PFSK-1 (cell line): ENCODE measurements around the gene CTTNBP2.

Source experiments
- POLR2AphosphoS5 ChIP-seq: IDR thresholded peaks from 2 replicates; pipeline ENCODE4 v1.6.1; 2012; ENCODE audit warnings: low read depth, mild to moderate bottlenecking, control low read depth, low read length, moderate library complexity
- TF ChIP-seq, protein P1 (sequence below), 2 experiments: IDR thresholded peaks; 2 replicates each; pipeline versions ENCODE4 v1.6.1 to v1.8.0; 2011 to 2012; ENCODE audit warnings: low read depth in 2 of 2, low read length in 2 of 2, control low read depth in 1 of 2, inconsistent platforms in 1 of 2, mild to moderate bottlenecking in 1 of 2, moderate library complexity in 1 of 2; ENCODE audit not compliant: insufficient read depth in 1 of 2

DNA sequence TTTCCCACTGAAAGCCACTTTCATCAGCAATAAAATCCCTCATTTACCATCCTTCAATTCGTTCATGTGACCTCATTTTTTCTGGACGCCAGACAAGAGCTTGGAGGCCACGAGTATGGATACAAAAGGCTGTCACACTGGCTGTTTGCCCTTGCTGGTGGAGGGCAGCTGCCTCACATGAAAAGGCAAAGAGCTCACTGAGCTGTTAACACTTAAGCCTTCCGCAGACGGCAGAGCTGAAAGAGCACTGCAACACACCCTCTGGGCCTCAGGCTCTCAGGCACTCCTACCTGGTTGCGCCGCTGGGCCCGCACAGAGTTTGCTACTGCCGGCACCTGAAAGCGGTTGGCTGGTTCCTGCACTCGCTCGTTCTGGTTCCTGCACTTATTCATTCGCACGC is 199.9 kb downstream of the CTTNBP2 start:
- TF ChIP-seq, protein P1, sequence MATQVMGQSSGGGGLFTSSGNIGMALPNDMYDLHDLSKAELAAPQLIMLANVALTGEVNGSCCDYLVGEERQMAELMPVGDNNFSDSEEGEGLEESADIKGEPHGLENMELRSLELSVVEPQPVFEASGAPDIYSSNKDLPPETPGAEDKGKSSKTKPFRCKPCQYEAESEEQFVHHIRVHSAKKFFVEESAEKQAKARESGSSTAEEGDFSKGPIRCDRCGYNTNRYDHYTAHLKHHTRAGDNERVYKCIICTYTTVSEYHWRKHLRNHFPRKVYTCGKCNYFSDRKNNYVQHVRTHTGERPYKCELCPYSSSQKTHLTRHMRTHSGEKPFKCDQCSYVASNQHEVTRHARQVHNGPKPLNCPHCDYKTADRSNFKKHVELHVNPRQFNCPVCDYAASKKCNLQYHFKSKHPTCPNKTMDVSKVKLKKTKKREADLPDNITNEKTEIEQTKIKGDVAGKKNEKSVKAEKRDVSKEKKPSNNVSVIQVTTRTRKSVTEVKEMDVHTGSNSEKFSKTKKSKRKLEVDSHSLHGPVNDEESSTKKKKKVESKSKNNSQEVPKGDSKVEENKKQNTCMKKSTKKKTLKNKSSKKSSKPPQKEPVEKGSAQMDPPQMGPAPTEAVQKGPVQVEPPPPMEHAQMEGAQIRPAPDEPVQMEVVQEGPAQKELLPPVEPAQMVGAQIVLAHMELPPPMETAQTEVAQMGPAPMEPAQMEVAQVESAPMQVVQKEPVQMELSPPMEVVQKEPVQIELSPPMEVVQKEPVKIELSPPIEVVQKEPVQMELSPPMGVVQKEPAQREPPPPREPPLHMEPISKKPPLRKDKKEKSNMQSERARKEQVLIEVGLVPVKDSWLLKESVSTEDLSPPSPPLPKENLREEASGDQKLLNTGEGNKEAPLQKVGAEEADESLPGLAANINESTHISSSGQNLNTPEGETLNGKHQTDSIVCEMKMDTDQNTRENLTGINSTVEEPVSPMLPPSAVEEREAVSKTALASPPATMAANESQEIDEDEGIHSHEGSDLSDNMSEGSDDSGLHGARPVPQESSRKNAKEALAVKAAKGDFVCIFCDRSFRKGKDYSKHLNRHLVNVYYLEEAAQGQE (IDR thresholded peaks at IDR 0.05; ENCODE audit: insufficient read depth in 1 of 2, low read depth in 2 of 2, low read length in 2 of 2): no peak
- TF ChIP-seq POLR2AphosphoS5: no peak
